ENCODE data around the gene ASTL.

Gene ASTL

GRCh38 chr2:96180521-96180920 lies 42.2 kb upstream of the ASTL start:
- POLR2A ChIA-PET (ENCODE audit: low non-redundant PET), result no interaction called here

GRCh38 chr2:96180002-96180401 lies 41.7 kb upstream of the ASTL start:
- TF ChIP-seq CTCF (conservative IDR thresholded peaks at IDR 0.05; ENCODE audit: low read depth), result no peak
- ChIA-PET POLR2A (ENCODE audit: low non-redundant PET) (no interaction called here), CTCF (no interaction called here)
- no peak for DNase-seq (ENCODE audit: low spot score)
- no peak overlapping the region for H3K27ac ChIP-seq

More at GRCh38 chr2:96180521-96180920, 42.2 kb upstream of the ASTL start:
- CTCF ChIA-PET, result no interaction called here
- TF ChIP-seq CTCF (conservative IDR thresholded peaks at IDR 0.05; ENCODE audit: low read depth), result no peak
- H3K27ac ChIP-seq, result no peak overlapping the region
- no peak for DNase-seq (ENCODE audit: low spot score)

GRCh38 chr2:96176661-96177060 lies 38.4 kb upstream of the ASTL start:
- CTCF ChIA-PET, result no interaction called here
- no peak overlapping the region for H3K27ac ChIP-seq
- POLR2A ChIA-PET (ENCODE audit: low non-redundant PET), result no interaction called here
- no peak for DNase-seq (ENCODE audit: low spot score)
- no peak for TF ChIP-seq CTCF (conservative IDR thresholded peaks at IDR 0.05; ENCODE audit: low read depth)

GRCh38 chr2:96175951-96176350 lies 37.6 kb upstream of the ASTL start:
- ChIA-PET CTCF (interaction anchor here (2.6 kb wide), 1 partner anchor 153 kb away, joined by 20 read pairs; no protein-coding TSS in a partner anchor), POLR2A (ENCODE audit: low non-redundant PET) (no interaction called here)
- no peak for TF ChIP-seq CTCF (conservative IDR thresholded peaks at IDR 0.05; ENCODE audit: low read depth)
- H3K27ac ChIP-seq, result no peak overlapping the region
- DNase-seq (ENCODE audit: low spot score), result no peak

GRCh38 chr2:96174251-96175144 lies 36.2 kb upstream of the ASTL start:
- TF ChIP-seq CTCF (conservative IDR thresholded peaks at IDR 0.05; ENCODE audit: low read depth), result peak; percentile 79
- no peak overlapping the region for H3K27ac ChIP-seq
- DNase-seq (ENCODE audit: low spot score), result peak; percentile 77
- ChIA-PET CTCF (interaction anchor here (0.6 to 2.6 kb wide), 21 partner anchors 9 to 383 kb away, joined by 3 to 32 read pairs (median 4); partner anchors contain the start of gene ASTL), POLR2A (ENCODE audit: low non-redundant PET) (no interaction called here)

GRCh38 chr2:96171831-96172230 lies 33.5 kb upstream of the ASTL start:
- H3K27ac ChIP-seq, result no peak overlapping the region
- no peak for TF ChIP-seq CTCF (conservative IDR thresholded peaks at IDR 0.05; ENCODE audit: low read depth)
- CTCF ChIA-PET, result no interaction called here
- DNase-seq (ENCODE audit: low spot score), result no peak
- POLR2A ChIA-PET (ENCODE audit: low non-redundant PET), result no interaction called here
